ENCODE measurements around the gene KRT37. TPM values are rescaled to one million over a fixed set of nuclear protein-coding genes. Genes with fewer than 3 reads are reported as not detected.

Gene KRT37
- total RNA-seq, 1 donor from 2014 or later = not detected

- DNase-seq (ENCODE audit: low read depth) = no peak
- TF ChIP-seq CTCF (IDR thresholded peaks at IDR 0.05; ENCODE audit: insufficient read depth, low read length, poor library complexity, severe bottlenecking) = no peak
- Histone ChIP-seq H3K27me3 (ENCODE audit: control insufficient read depth, insufficient read depth, low read length) (no peaks in the 10 kb centered on the region), H3K36me3 (ENCODE audit: control insufficient read depth, insufficient read depth, low read length) (no peaks in the 10 kb centered on the region), H3K4me3 (ENCODE audit: low read depth, low read length) (no peak overlapping the region)
Observed at GRCh38 chr17:41411072-41411840, 13.1 kb downstream of the KRT37 start.

- no peaks in the 10 kb centered on the region for H3K27me3 ChIP-seq (ENCODE audit: control insufficient read depth, insufficient read depth, low read length)
- no peak for TF ChIP-seq CTCF (IDR thresholded peaks at IDR 0.05; ENCODE audit: insufficient read depth, low read length, poor library complexity, severe bottlenecking)
- DNase-seq (ENCODE audit: low read depth) = no peak
- no peak overlapping the region for H3K4me3 ChIP-seq (ENCODE audit: low read depth, low read length)
- no peaks in the 10 kb centered on the region for H3K36me3 ChIP-seq (ENCODE audit: control insufficient read depth, insufficient read depth, low read length)
Observed at GRCh38 chr17:41407226-41407625, 17.2 kb downstream of the KRT37 start.

- Histone ChIP-seq H3K27me3 (ENCODE audit: control insufficient read depth, insufficient read depth, low read length) (no peaks in the 10 kb centered on the region), H3K4me3 (ENCODE audit: low read depth, low read length) (no peak overlapping the region), H3K36me3 (ENCODE audit: control insufficient read depth, insufficient read depth, low read length) (no peaks in the 10 kb centered on the region)
- DNase-seq (ENCODE audit: low read depth) = no peak
- peak; percentile 25 for TF ChIP-seq CTCF (IDR thresholded peaks at IDR 0.05; ENCODE audit: insufficient read depth, low read length, poor library complexity, severe bottlenecking)
Observed at GRCh38 chr17:41406205-41406604, 18.2 kb downstream of the KRT37 start.

- Histone ChIP-seq H3K4me3 (ENCODE audit: low read depth, low read length) (no peak overlapping the region), H3K36me3 (ENCODE audit: control insufficient read depth, insufficient read depth, low read length) (no peaks in the 10 kb centered on the region), H3K27me3 (ENCODE audit: control insufficient read depth, insufficient read depth, low read length) (no peaks in the 10 kb centered on the region)
- no peak for TF ChIP-seq CTCF (IDR thresholded peaks at IDR 0.05; ENCODE audit: insufficient read depth, low read length, poor library complexity, severe bottlenecking)
- DNase-seq (ENCODE audit: low read depth) = peak; percentile 99
Observed at GRCh38 chr17:41404024-41404671, 20.2 kb downstream of the KRT37 start.

- no peak for DNase-seq (ENCODE audit: low read depth)
- H3K27me3 ChIP-seq (ENCODE audit: control insufficient read depth, insufficient read depth, low read length) = no peaks in the 10 kb centered on the region
- H3K36me3 ChIP-seq (ENCODE audit: control insufficient read depth, insufficient read depth, low read length) = no peaks in the 10 kb centered on the region
- no peak for TF ChIP-seq CTCF (IDR thresholded peaks at IDR 0.05; ENCODE audit: insufficient read depth, low read length, poor library complexity, severe bottlenecking)
- H3K4me3 ChIP-seq (ENCODE audit: low read depth, low read length) = no peak overlapping the region
Observed at GRCh38 chr17:41403404-41404023, 20.9 kb downstream of the KRT37 start.
